ENCODE results near the gene TMEM132C. TPM values are rescaled to one million over a fixed set of nuclear protein-coding genes. Genes with fewer than 3 reads are reported as not detected.

Gene TMEM132C
- total RNA-seq, 1 donor from 2014 or later = not detected

DNA sequence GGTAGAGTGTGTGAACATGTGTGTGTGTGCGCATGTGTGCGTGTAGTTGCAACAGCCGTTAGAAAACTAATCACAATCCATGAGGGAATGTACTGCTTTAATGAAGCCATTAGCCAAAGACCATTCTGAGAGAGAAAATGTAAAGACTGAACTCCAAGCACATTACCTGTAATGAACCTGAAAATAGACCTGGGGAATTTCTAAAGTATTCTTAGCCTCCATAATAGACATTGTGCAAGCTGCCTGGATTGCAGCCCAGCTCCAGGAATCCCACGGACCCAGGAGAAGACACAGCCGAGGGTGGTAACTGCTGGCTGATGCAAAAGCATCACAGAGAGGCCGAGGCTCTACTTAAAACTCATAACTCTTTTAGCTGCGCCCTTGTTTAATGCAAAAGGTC, 400.2 kb downstream of the TMEM132C start:
- Mint-ChIP-seq H3K4me3 (ENCODE audit: low read depth) (no peak overlapping the region), H3K9me3 (peaks cover 5% of the 10 kb centered on the region), H3K27me3 (ENCODE audit: low read depth) (no peaks in the 10 kb centered on the region), H3K4me1 (ENCODE audit: low read depth) (no peaks in the 10 kb centered on the region), H3K27ac (no peak overlapping the region), H3K36me3 (ENCODE audit: low read depth) (no peaks in the 10 kb centered on the region)
- DNase-seq (ENCODE audit: low spot score) = no peak
- intact Hi-C loops (cut with micrococcal nuclease) = no loop called here

DNA sequence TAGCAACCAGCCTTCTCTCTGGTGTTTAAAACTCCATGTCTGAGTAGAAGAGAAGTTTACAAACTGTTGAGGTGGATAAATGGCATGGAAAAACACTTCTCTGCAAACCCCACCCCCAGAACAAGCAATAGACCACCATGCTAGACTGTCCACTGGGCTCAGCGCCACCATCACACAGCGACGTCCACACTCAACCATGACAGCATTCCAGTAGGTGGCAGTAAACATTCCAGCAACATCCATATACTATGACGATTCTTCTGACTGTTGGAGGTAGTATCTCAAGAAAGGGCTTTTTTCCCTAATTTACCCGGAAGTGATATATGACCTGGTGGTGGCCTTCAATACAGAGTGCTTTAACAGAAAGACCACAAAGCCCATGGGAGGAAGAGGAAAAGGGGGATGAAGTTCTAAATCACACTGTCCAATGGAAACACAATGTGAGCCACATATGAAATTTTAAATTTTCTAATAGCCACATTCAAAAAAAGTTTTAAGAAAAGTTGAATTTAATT, 404.6 kb downstream of the TMEM132C start:
- intact Hi-C loops (cut with micrococcal nuclease) = no loop called here
- Mint-ChIP-seq H3K36me3 (ENCODE audit: low read depth) (no peaks in the 10 kb centered on the region), H3K27me3 (ENCODE audit: low read depth) (no peaks in the 10 kb centered on the region), H3K4me3 (ENCODE audit: low read depth) (no peak overlapping the region), H3K4me1 (ENCODE audit: low read depth) (no peaks in the 10 kb centered on the region), H3K9me3 (no peaks in the 10 kb centered on the region), H3K27ac (no peak overlapping the region)
- DNase-seq (ENCODE audit: low spot score) = no peak

DNA sequence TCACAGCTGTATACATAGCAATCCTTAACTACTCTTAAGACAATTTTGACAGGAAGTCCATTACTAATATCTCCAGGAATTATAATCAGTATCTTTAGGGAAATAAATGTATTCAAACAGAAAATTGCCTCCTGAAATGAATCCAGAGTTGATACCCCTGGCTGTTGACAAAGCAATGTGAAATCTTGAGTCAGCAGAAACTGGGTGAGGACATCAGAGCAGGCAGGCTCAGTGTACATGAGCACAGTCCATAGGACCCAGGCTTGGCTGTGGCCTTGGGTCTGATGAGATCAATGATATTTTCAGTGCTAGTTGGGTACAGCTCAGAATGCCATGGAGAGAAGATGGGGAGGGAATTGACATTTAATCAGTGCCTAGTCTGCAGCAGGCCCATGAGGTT, 405.5 kb downstream of the TMEM132C start:
- H3K36me3 Mint-ChIP-seq (ENCODE audit: low read depth) = no peaks in the 10 kb centered on the region
- no peak overlapping the region for H3K4me3 Mint-ChIP-seq (ENCODE audit: low read depth)
- no peak overlapping the region for H3K27ac Mint-ChIP-seq
- intact Hi-C loops (cut with micrococcal nuclease) = no loop called here
- DNase-seq (ENCODE audit: low spot score) = no peak
- H3K4me1 Mint-ChIP-seq (ENCODE audit: low read depth) = no peaks in the 10 kb centered on the region
- no peaks in the 10 kb centered on the region for H3K27me3 Mint-ChIP-seq (ENCODE audit: low read depth)
- no peaks in the 10 kb centered on the region for H3K9me3 Mint-ChIP-seq

DNA sequence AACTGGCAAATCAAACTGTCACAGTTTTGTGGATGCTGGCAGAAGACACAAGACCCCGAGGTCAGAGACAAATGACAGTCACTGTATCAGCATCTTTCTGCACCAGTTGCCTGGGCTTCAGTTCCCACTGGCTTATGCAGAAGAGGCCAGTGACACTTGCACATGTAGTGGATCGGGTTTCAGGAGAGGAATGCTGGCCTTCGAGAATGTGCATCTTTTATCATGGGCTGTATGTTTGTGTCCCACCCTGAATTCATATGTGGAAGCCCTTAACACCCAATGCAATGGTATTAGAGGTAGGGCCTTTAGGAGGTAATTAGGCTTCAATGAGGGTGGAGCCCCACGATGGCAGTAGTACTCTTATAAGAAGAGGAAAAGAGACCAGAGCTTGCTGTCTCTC, 405.9 kb downstream of the TMEM132C start:
- Mint-ChIP-seq H3K4me3 (ENCODE audit: low read depth) (no peak overlapping the region), H3K4me1 (ENCODE audit: low read depth) (no peaks in the 10 kb centered on the region), H3K36me3 (ENCODE audit: low read depth) (no peaks in the 10 kb centered on the region), H3K9me3 (no peaks in the 10 kb centered on the region), H3K27me3 (ENCODE audit: low read depth) (no peaks in the 10 kb centered on the region), H3K27ac (no peak overlapping the region)
- no peak for DNase-seq (ENCODE audit: low spot score)
- intact Hi-C loops (cut with micrococcal nuclease) = no loop called here

DNA sequence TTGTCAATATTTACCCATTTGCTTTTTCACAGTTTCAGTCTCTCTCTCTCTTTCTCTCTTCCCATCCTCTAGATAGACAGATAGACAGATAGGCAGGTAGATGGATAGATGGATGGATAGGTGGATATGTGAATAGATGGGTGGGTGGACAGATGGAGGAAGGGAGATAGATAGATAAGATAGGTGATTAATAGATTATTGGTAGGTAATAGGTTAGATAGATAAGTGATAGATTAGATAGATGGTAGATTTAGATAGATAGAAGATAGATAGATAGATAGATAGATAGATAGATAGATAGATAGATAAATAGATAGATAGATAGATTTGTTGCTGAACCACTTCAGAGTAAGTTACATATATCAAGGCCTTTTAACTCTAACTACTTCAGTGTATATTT, 408.6 kb downstream of the TMEM132C start:
- H3K4me1 Mint-ChIP-seq (ENCODE audit: low read depth) = no peaks in the 10 kb centered on the region

DNA sequence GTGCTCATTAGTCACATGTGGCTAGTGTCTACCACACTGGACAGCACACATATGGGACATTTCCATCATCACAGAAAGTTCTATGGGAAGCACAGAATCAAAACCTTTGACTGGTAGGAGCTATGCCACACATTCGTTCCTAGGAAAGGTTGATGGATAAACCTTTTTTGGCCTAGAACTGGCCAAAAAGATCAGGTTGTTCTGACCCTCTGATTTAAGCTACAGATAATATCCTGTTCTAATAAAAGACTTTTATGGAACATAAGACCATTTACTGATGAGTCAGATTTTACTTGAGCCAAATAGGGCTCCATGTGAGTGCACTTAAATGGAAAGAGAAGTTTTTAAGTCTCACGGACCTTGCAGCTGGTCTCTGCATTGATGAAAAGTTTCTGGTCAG, 413.6 kb downstream of the TMEM132C start:
- intact Hi-C loops (cut with micrococcal nuclease) = no loop called here
- Mint-ChIP-seq H3K4me3 (ENCODE audit: low read depth) (no peak overlapping the region), H3K27me3 (ENCODE audit: low read depth) (no peaks in the 10 kb centered on the region), H3K4me1 (ENCODE audit: low read depth) (no peaks in the 10 kb centered on the region), H3K27ac (no peak overlapping the region), H3K36me3 (ENCODE audit: low read depth) (no peaks in the 10 kb centered on the region), H3K9me3 (peaks cover 7% of the 10 kb centered on the region)
- DNase-seq (ENCODE audit: low spot score) = no peak

More for the DNA sequence above, 408.6 kb downstream of the TMEM132C start:
- Mint-ChIP-seq H3K27me3 (ENCODE audit: low read depth) (no peaks in the 10 kb centered on the region), H3K27ac (no peak overlapping the region), H3K36me3 (ENCODE audit: low read depth) (no peaks in the 10 kb centered on the region), H3K4me3 (ENCODE audit: low read depth) (no peak overlapping the region), H3K9me3 (no peaks in the 10 kb centered on the region)
- no peak for DNase-seq (ENCODE audit: low spot score)
- intact Hi-C loops (cut with micrococcal nuclease) = no loop called here

DNA sequence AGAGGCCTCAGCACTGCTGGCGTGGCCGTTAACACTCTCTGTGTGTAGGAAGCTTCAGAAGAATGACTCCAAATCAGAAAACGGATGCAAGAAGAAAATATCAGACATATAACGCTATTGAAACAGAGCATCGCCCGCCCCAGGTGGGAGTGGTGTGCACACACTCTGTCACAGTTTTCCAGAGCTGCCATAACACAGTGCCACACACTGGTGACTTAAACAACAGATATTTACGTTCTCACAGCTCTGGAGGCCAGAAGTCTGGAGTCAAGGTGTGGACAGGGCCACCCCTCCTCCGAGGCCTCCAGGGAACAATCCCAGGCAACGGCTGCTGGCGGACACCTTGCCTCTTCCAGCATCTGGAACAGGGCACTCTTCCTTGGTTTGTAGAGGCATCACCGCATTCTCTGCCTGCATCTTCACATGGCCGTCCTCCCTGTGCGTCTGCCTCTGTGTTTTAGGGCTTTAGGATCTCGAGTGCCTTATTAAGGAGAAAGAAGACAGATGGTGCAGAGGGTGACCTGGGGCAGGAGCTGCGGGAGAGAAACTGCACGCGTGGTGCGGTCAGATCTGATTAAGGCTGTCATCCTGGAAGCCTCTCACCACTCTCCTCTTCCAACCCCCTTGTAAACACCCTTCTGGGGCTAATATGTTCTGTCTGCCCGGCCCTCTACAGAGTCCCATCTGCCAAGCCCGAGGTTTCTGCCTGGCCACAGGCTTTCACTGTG, 415.7 kb downstream of the TMEM132C start:
- DNase-seq (ENCODE audit: low spot score) = no peak
- Mint-ChIP-seq H3K4me1 (ENCODE audit: low read depth) (no peaks in the 10 kb centered on the region), H3K27me3 (ENCODE audit: low read depth) (no peaks in the 10 kb centered on the region), H3K4me3 (ENCODE audit: low read depth) (no peak overlapping the region), H3K9me3 (peaks cover 10% of the 10 kb centered on the region), H3K36me3 (ENCODE audit: low read depth) (no peaks in the 10 kb centered on the region), H3K27ac (no peak overlapping the region)
- intact Hi-C loops (cut with micrococcal nuclease) = no loop called here

DNA sequence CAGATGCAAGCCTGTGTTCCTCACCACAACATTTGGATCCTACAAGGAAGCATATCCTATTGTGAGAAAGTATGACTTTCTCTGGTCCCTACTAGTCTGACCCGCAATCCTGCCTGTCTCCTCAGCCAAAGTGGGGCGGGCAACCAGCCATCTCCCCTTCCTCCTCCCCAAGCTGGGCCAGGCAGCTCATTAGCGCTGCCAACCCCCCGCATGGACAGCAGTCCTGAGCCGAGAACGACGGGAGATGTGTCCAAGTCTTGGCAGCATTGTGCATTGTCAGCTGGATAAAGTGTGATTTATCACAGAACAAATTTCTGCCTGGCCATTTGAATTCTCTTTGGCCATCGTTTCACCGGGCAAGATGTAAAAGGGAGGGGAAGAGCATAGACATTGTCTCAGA, 417.4 kb downstream of the TMEM132C start:
- H3K36me3 Mint-ChIP-seq (ENCODE audit: low read depth) = no peaks in the 10 kb centered on the region
- no peak overlapping the region for H3K27ac Mint-ChIP-seq
- no peaks in the 10 kb centered on the region for H3K27me3 Mint-ChIP-seq (ENCODE audit: low read depth)
- no peak overlapping the region for H3K4me3 Mint-ChIP-seq (ENCODE audit: low read depth)
- DNase-seq (ENCODE audit: low spot score) = no peak
- H3K9me3 Mint-ChIP-seq = peaks cover 10% of the 10 kb centered on the region
- H3K4me1 Mint-ChIP-seq (ENCODE audit: low read depth) = no peaks in the 10 kb centered on the region
- intact Hi-C loops (cut with micrococcal nuclease) = no loop called here

DNA sequence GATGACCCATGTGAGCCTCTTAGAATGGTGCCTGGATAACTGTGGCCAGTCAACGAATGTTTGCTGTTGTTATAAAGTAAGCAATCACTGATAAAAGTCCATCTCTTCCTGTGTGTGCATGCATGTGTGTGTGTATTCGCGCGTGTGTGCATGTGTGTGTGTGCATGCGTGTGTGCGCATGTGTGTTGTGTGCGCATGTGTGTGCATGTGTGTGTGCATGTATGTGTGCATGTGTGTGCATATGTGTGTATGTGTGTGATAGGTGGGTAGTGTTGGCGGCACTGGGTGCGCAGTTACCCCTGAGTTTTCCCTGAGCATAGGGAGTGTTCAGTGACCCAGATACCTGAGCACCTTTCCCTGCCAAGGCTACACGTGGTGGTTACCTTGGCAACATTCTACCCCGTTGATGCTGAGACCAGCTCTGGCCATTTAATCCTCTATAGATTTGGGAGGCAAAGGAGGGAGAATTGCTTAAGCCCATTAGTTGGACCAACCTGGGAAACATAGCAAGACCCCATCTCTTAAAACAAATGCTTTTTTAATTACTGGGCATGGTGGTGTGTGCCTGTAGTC, 419.0 kb downstream of the TMEM132C start:
- Mint-ChIP-seq H3K36me3 (ENCODE audit: low read depth) (no peaks in the 10 kb centered on the region), H3K27me3 (ENCODE audit: low read depth) (no peaks in the 10 kb centered on the region), H3K27ac (no peak overlapping the region), H3K9me3 (peaks cover 10% of the 10 kb centered on the region), H3K4me1 (ENCODE audit: low read depth) (no peaks in the 10 kb centered on the region), H3K4me3 (ENCODE audit: low read depth) (no peak overlapping the region)
- DNase-seq (ENCODE audit: low spot score) = no peak
- intact Hi-C loops (cut with micrococcal nuclease) = no loop called here

DNA sequence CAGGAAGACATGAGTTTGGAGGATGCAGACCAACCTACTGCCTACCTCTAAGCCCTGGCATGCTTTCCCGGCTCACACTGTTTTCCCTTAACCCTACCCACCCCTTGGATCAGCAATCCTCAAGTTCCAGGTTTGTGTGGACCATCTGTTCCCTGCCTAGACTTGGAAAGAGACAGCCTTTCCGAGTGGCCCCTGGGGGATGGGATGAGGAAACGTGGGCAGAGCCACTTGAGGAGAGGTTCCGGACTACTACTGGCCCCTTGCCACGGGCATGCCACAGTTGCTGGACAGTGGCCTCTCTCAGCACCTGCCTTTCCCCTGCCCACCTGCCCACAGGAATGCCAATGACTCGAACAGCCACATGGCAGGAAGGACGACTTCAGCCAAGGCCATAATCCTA, 420.9 kb downstream of the TMEM132C start:
- Mint-ChIP-seq H3K27me3 (ENCODE audit: low read depth) (no peaks in the 10 kb centered on the region), H3K36me3 (ENCODE audit: low read depth) (no peaks in the 10 kb centered on the region), H3K4me3 (ENCODE audit: low read depth) (no peak overlapping the region), H3K27ac (no peak overlapping the region), H3K4me1 (ENCODE audit: low read depth) (no peaks in the 10 kb centered on the region), H3K9me3 (peaks cover 9% of the 10 kb centered on the region)
- no peak for DNase-seq (ENCODE audit: low spot score)
- intact Hi-C loops (cut with micrococcal nuclease) = no loop called here

DNA sequence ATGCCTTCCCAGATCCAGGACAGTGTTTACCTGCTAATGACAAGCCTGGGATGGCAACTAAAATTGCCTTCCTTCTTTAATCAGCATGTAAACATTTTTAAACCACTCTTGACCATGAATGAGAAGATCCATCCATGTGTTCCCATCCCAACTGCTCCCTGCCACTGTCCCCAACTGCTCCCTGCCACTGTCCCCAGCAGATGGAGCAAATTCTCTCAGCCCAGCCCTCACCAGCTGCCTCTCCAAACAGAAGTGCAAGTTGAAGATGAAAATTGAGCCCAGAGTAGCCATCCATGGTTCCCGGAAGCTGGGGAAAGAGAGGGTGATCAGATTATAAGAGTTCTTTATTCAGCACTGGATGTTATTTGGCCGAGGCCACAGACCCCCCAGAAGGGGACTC, 423.7 kb downstream of the TMEM132C start:
- Mint-ChIP-seq H3K9me3 (peaks cover 3% of the 10 kb centered on the region), H3K4me1 (ENCODE audit: low read depth) (no peaks in the 10 kb centered on the region), H3K36me3 (ENCODE audit: low read depth) (no peaks in the 10 kb centered on the region), H3K27me3 (ENCODE audit: low read depth) (no peaks in the 10 kb centered on the region), H3K4me3 (ENCODE audit: low read depth) (no peak overlapping the region), H3K27ac (no peak overlapping the region)
- intact Hi-C loops (cut with micrococcal nuclease) = no loop called here
- no peak for DNase-seq (ENCODE audit: low spot score)

DNA sequence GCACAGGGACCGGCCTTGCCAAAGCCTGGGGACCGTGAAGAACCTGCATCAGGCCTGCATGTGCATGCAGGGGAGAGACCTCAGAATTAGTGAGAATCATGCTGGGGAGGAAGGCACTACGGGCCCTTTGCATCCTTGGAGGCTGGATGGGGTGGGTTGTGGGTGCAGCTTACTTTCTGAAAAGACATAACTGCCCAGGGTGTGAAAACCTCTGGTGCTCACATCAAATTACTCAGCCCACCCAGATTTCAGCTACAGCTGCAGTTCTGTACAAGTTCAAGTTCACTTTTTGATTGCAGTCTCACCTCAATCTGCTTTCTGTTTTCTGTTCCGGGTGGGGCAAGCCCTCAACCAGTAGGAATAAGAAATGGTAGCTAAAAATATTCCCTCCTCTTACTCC, 426.1 kb downstream of the TMEM132C start:
- Mint-ChIP-seq H3K4me1 (ENCODE audit: low read depth) (no peaks in the 10 kb centered on the region), H3K27ac (no peak overlapping the region), H3K9me3 (peaks cover 4% of the 10 kb centered on the region), H3K4me3 (ENCODE audit: low read depth) (no peak overlapping the region), H3K27me3 (ENCODE audit: low read depth) (no peaks in the 10 kb centered on the region), H3K36me3 (ENCODE audit: low read depth) (no peaks in the 10 kb centered on the region)
- intact Hi-C loops (cut with micrococcal nuclease) = no loop called here
- no peak for DNase-seq (ENCODE audit: low spot score)

DNA sequence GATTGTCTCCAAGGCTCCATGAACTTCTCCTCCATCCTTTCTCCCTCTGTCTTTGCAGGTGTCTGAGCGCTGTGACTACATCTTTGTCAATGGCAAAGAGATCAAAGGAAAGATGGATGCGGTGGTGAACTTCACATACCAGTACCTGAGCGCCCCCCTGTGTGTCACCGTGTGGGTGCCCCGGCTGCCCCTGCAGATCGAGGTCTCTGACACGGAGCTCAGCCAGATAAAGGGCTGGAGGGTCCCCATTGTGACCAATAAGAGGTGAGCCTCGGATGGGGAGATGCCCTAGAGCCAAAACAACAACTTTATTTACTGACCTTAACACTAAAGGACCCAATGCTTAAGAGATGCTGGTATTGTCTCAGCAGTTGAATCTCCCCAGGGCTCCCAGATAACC, 426.8 kb downstream of the TMEM132C start:
- H3K9me3 Mint-ChIP-seq = peaks cover 4% of the 10 kb centered on the region
- no peak for DNase-seq (ENCODE audit: low spot score)
- intact Hi-C loops (cut with micrococcal nuclease) = no loop called here
- no peaks in the 10 kb centered on the region for H3K27me3 Mint-ChIP-seq (ENCODE audit: low read depth)
- no peaks in the 10 kb centered on the region for H3K36me3 Mint-ChIP-seq (ENCODE audit: low read depth)
- no peak overlapping the region for H3K4me3 Mint-ChIP-seq (ENCODE audit: low read depth)
- no peaks in the 10 kb centered on the region for H3K4me1 Mint-ChIP-seq (ENCODE audit: low read depth)
- no peak overlapping the region for H3K27ac Mint-ChIP-seq

Data from activated T-helper 2 cell treated with anti-CD3 and anti-CD28 coated beads, Interferon-gamma antibody, Interleukin-2, Interleukin-4, amounts not matched to agents 10 μg/mL and 5 μg/mL and 100 μg/mL, durations not matched to agents 14 hours and 24 hours and 36 hours (primary cell).